Daoy (cell line): Measurements from ENCODE around the gene LMF1. TPM values are rescaled to one million over a fixed set of nuclear protein-coding genes. Genes with fewer than 3 reads are reported as not detected.
"Not testable (repeated sequence)": the region's sequence is repeated elsewhere in the genome, so short reads cannot be mapped to it uniquely, and the experiment has no call there.

Experiments
- DNase-seq: peaks from one replicate; pipeline ENCODE4 v3.0.0-alpha.2; 2015; ENCODE audit warnings: low read depth
- total RNA-seq: library from RNA; depleted of rRNA; stranded (reverse); fragments of >200 nt; shearing (Covaris generic); gene quantifications from 2 replicates; pipeline ENCODE4 v1.2.3, GENCODE V29; 2014

The LMF1 gene
- total RNA-seq, 1 experiment from 2014 or later = 2.6 TPM

- DNase-seq = no peak
These were observed 139.0 kb downstream of the LMF1 start for GRCh38 chr16:831571-832413.

DNA sequence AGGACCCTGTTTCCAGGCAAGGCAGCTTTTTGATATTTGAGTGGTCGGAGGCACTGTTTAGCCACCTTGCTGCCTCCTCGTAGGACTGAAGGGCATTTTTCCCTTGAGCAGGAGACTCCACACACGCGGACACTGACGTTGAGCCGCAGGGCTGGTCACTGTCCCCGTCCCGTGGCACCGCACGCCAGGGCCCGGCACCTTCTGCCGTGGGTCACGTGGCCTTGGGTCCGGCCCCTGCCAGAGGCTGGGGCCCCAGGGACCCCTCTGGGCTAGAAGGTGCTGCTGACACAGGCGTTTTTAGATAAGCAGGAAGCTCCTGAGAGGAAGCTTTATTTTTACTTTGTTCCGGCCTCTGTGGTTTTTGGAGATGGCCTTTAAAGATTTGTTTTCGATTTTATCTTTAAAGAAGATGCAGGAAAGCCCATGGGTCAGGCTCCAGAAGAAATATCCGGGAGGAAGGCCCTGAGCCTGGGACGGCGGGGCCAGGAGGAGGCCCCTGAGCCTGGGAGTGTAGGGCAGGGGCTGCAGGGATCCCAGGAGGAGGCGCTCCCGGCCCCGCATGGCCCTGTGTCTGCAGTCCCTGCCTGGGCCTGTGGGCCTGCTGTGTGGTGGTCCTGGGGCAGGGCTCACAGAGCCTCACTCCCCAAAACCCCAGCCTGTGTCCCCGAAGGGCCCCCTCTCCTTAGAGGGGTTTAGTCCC, 139.8 kb downstream of the LMF1 start:
- DNase-seq = no peak

DNA sequence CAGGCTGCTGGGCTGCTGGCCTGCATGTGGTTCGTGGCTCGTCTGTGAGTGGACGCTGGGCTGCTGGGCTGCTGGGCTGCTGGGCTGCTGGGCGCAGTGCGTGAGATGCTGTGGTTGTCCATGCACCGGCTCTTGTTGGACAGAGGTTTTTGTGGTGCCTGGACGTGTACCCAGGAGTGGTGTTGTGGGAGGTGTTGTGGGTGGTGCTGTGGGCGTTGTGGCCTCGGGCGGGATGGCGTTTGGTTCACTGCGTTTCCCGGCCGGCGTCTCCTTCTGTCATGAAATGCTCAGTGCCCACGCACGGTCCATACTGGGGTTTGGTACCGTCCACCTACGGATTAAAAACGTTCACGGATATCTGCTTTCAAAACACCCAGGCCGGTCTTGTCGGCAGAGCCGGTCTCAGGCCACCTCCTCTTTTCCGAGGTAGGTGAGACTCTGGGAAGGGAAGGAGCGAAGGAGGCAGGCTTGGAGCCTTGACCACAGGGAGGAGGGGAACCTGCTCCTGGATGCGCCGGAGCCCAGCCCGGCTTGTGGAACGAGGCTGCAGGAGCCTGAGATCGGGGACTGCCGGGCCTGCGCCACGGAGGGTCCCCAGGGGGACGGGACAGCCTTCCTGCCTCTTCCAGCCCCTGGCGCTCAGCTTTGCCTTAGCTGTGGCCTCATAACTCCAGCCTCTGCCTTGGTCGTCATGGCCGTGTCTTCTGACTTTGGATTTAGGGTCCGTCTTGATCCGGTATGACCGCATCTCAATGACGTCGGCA, 140.5 kb downstream of the LMF1 start:
- no peak for DNase-seq

- DNase-seq = no peak
These were observed 141.9 kb downstream of the LMF1 start for GRCh38 chr16:828891-829290.

- no peak for DNase-seq
These were observed 143.3 kb downstream of the LMF1 start for GRCh38 chr16:827513-827912.

DNA sequence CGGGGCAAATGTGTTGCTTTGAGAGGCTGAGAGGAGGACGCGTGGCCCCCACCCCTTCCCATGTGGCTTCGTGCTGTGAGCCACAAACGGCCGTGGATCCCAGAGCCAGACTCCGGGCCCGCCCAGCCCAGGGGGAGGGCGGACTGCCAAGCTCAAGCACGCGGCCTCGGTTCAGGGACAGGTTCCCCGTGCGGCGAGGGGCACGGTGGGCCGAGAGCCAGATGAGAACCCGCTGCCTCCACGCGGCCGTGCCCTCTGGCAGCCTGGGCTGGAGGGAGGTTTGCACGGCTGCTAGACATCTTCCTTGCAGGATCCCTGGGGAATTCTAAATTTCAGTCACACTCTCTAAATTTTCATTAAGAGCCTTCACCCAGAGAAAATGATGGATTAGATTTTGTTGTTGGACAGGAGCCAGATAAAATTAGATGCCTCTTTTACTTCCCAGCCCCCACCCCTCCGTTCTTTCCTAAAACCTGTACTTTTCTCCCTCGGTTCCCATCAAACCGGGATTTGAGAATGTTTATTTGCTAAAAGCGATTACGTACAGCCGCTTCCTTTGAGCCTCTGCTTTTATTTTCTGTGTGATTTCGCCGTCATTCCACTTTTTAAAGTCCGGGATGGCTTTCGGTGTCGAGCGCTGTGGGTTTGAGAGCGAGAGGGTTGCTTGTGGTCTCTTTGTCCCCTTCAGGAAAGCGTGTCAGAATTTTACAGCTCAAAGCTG, 145.3 kb downstream of the LMF1 start:
- DNase-seq = no peak

- no peak for DNase-seq
These were observed 146.2 kb downstream of the LMF1 start for GRCh38 chr16:824601-825000.

DNA sequence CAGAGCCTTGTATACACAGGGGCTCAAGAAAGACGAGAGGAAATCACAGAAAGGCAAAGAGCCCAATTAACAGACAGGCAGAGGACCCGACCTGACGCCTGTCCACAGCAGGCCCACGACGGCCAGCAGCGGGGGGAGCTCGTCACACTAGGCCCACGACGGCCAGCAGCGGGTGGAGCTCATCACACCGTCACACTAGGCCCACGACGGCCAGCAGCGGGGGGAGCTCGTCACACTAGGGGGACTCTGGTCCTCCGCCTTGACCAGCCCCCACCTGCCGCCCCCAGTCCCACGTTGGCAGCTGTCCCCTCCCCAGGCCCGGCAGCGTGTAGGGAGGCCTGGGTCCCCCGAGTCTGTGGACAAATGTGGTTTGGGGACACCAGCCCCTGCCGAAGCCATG, 146.6 kb downstream of the LMF1 start:
- no peak for DNase-seq

DNA sequence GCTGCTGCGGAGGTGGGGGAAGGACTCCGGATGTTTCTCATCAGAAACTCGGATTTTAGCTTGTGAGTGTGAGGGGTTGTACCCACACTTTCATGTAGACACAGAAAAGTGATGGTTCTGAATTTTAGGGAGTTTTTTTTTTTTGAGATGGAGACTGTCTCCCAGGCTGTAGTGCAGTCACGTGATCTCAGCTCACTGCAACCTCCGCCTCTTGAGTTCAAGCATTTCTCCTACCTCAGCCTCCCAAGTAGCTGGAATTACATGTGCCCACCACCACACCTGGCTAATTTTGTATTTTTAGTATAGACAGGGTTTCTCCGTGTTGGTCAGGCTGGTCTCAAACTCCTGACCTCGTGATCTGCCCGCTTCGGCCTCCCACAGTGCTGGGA, 147.9 kb downstream of the LMF1 start:
- DNase-seq = no peak

DNA sequence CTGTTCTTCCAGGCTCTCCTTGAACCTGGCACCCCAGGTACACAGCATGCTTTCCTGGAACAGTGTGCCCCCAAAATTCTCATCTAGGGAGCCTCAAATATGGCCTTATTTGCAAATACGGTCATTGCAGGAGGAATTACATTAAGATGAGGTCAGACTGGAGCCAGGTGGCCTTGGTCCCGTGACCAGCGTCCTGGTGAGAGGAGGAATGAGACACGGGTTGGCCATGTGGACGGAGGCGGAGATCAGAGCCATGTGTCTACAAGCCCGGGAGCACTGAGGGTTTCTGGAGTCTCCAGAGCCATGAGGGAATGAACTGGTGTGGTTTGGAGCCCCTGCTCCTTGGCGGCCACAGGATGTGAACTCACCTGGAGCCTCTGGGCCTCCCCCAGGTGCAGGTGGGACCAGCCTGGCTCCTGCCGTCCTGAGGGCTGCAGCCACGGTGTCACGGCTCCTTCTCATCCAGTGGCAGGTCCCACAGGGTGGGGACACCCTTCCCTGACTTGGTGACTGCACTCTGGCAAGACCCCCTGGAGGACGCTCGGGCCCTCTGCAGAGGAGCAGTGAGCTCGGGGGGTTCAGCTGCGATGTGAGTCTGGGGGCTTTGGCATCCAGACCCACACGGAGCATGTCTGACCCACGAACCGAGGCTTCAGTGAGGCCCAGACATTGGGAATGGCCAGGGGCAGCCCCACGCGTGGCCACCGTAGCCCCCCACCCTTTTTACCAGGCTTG, 148.4 kb downstream of the LMF1 start:
- no peak for DNase-seq

- DNase-seq = no peak
These were observed 149.0 kb downstream of the LMF1 start for GRCh38 chr16:821751-822150.

DNA sequence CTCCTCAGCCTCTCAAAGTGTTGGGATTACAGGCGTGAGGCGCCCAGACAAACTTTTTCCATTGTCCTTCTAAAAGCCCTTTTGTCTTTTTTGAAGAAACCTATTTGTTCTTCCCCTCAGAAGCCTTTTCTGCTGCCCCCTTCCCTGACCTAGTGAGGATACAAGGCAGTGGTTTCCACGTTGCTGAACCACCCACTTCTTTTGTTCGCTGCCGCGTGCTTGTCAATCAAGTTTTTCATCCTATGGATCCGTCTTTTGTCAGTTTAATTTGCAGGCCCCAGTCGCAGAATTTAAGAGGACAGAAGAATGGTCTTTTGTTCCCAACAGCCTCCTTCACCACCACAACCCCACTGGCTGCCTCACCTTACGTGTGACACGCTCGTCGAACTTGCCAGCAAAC, 150.0 kb downstream of the LMF1 start:
- DNase-seq = no peak

GRCh38 chr16:820044-820408, 150.8 kb downstream of the LMF1 start:
- DNase-seq = not testable (repeated sequence)

DNA sequence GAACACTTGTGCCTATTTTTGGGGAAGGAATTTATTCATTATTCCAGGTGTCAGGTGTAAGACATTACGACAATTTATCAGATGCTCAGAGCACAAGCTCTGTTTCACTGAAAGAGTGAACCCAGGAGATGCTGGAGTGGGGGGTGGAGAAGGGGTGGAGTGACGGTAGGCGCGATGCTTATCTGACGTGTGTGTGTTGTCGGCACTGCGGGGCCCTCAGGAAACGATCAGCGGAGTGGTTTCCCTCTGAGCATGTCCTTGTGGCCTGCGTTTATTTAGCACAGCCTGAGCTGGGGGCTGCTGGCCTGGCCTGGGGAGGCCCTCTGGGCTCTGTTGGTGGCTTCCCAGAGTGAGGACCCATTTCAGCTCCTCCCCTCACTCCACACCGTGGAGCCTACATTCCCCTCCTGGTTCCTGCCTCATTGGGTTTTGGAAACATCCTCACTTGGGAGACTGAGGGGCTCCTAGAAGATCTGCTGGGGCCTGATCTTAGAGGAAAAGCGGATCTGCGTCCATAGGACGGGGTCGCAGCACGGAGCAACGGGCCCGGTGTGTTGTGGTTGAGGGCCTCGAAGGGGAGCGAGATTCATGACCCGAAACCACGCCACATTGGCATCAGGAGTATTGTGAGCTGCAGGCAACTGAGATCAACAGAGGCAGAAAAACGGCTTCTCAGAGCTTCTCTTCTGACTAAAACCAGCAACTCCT, 151.3 kb downstream of the LMF1 start:
- DNase-seq = no peak

DNA sequence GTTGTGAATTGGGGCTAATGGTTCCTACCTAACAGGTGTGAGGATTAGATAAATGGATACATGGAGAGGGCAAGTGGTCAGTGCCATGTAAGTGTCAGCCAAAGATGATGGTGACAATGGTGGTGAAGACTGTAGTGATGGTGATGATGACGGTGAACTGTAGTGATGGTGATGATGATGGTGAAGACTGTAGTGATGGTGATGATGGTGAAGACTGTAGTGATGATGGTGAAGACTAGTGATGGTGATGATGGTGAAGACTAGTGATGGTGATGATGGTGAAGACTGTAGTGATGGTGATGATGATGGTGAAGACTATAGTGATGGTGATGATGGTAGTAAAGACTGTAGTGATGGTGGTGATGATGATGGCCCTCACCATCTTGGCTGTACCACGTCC, 152.2 kb downstream of the LMF1 start:
- DNase-seq = no peak

DNA sequence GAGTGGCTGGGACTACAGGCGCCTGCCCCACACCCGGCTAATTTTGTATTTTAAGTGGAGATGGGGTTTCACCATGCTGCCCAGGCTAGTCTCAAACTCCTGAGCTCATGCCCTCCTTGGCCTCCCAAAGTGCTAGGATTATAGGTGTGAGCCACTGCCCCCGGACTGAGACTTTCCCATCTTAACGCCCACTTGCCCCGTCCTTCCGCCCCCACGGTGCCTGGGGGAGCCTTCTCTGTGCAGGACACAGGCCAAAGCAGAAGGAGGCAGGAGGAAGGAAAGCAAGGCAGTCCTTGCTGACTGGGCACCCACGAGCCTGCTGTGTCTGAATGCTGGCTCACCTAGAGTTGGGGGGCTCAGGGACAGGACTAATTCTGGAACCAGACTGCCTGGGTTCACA, 152.7 kb downstream of the LMF1 start:
- no peak for DNase-seq

GRCh38 chr16:817001-817906, 153.5 kb downstream of the LMF1 start:
- DNase-seq = no peak

GRCh38 chr16:815861-816260, 154.9 kb downstream of the LMF1 start:
- no peak for DNase-seq

DNA sequence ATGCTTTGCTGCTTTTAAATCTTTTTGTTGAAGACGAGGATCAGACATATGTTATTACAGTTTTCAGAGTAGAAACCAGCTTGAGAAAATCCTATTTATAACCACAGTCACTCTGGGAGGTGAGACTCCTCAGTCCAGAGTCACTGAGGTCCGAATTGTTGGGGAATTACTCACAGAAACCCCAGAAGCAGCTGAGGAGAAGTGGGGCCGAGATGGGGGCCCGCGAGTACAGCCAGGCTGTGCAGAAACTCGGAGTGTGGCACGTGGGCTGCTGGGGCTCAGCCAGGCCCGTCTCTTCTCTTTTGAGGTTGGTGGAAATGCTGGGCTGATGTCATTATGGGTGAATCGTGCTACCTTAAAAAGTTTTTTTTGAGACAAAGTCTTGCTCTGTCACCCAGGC, 155.8 kb downstream of the LMF1 start:
- DNase-seq = peak; percentile 63
